Colon (tissue), 2 donors: ENCODE data around the gene CNGA3.
"Not testable (repeated sequence)": the region's sequence is repeated elsewhere in the genome, so short reads cannot be mapped to it uniquely, and the experiment has no call there.

Experiments used
- FAIRE-seq: peaks from 2 replicates; lab custom pipeline; 2012; peaks lifted over from hg19 to GRCh38; lab: Jason Lieb, UNC
- donor health status: control.
- donor health status: control.

Gene CNGA3

DNA sequence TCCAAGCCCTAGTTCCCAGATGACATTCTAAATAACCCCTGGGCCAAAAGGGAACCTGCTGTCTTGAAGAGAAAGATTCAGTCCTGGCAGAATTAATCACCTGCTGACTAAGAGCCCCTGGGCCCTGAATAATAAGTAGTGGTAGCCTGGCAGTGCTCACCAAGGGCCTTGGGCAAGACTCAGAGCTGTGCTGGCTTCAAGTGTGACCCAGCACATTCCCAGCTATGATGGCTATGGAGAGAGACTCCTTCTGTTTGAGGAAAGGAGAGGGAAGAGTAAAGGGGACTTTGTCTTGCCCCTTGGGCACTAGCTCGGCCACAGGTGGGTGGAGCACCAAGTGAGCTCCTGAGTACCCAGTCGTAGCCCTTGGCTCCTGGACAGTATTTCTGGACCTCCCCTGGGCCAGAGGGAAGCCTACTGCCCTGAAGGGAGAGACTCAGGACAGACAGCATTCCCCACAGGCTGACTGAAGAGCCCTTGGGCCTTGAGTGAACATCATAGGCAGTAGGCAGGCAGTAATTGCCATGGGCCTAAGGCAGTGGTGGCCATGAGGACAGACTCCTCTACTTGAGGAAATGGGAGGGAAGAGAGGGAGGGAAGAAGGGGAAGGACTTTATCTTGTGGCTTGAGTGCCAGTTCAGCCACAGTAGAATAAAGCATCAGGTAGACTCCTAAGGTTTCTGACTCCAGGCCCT, 58.4 kb downstream of the CNGA3 start:
- no peak for FAIRE-seq

DNA sequence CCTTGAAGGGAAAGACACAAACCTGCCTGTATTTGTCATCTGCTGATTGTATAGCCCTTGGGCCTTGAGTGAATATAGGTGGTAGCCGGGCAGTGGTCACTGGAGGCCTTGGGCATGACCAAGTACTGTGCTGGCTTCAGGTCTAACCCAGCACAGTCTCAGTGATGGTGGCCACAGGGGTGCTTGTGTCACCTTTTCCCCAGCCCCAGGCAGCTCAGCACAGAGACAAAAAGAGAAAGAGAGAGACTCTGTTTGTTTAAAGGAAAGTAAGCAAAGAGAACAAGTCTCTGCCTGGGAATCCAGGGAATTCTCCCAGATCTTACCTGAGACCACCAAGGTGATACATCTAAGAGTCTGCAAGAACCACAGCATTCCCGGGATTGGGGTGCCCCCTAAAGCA, 59.0 kb downstream of the CNGA3 start:
- FAIRE-seq = no peak

GRCh38 chr2:98408155-98408554, 61.9 kb downstream of the CNGA3 start:
- FAIRE-seq = no peak

GRCh38 chr2:98412751-98413458, 66.6 kb downstream of the CNGA3 start:
- FAIRE-seq = no peak

DNA sequence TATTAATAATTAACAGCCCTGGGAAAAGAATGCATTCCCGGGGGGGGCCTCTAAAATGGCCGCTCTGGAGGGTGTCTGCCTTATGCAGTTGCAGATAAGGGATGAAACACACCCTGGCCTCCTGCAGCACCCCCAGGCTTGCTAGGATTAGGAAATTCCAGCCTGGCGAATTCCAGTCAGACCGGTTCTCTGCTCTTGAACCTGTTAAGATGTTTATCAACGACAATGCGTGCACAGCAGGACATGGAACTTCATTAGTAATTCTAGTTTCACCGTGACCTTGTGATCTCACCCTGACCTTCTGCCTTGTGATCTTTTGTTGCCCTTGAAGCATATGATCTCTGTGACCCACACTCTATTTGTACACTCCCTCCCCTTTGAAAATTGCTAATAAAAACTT, 68.0 kb downstream of the CNGA3 start:
- not testable (repeated sequence) for FAIRE-seq

DNA sequence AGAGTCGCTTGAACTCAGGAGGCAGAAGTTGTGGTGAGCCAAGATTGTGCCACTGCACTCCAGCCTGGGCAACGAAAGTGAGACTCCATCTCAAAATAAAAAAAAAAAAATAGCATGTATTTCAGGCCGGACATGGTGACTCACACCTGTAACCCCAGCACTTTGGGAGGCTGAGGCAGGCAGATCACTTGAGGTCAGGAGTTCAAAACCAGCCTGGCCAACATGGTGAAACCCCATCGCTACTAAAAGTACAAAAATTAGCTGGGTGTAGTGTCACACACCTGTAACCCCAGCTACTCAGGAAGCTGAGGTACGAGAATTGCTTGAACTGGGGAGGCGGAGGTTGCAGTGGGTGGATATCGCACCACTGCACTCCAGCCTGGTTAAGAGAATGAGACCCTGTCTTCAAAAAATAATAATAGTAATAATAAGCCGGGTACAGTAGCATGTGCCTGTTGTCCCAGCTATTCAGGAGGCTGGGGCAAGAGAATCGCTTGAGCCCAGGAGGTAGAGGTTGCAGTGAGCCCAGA, 69.5 kb downstream of the CNGA3 start:
- not testable (repeated sequence) for FAIRE-seq

DNA sequence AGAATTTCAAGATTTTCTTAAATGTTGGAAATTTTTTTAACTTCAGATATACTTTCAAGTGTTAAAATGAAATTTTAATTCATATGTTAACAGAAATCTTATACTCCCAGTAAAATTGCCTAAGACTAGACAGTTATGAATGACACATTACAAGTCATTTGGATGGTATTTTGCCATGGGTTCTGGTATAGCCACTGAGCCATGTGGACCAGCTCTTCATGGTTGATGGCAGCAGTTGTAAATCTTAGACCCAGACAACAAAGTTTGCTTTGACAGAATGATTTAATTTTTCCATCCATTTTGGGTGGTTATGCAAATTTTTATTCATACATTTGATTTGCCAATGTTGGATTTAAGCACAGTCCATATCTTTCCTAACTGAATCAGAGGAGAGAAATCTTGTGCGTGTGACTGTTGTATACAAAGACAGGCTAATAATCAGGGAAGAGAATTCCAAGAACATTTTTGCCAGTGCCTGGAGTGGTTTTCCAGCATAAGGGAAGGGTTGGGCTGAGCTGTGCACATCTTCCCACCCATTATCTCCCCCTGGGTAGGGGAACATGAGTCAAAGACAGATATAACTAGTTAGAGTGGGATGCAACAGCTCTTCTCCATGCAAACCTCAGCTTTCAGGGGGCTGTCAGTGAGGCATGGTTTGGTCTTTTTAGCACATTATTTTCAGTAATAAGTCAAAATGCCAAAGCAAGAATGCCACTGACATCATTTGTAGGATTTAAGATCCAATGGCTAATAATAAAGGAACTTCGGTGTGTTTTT, 70.3 kb downstream of the CNGA3 start:
- FAIRE-seq = no peak

GRCh38 chr2:98419544-98419943, 73.3 kb downstream of the CNGA3 start:
- no peak for FAIRE-seq

DNA sequence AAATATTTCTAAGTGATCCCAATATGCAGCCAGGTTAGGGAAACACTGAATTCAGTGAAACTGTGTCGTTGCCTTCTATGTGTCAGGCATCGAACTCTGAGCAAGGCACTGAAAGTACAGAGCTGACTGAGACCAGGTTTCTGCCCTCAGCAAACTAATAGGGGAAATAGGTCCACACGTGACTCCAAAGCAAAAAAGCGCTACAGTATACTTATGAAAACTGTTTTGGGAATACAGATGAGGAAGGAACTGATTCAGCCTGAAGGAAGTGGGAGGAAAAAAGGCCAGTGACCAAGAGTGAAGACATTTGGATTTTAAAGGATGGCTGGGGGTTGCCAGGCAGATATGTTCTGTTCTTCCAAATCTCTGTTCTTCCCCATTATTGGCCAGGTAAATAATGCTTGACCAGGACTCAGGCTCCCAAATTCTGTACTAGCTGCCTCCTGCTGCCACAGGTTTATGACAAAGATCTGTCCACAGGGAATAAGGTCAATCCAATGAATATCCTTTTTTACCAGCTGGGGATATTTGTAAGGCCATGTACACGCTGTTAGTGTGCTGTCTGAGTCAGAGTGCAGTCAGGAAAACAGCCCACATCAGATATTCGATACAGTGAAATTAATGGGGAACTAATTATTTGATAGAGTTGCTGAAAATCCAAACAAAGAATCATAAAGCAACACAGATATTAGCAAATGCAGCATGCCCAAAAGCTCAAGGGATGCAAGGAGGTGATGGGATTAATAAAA, 73.9 kb downstream of the CNGA3 start:
- no peak for FAIRE-seq

- FAIRE-seq = no peak
Measured at GRCh38 chr2:98422449-98422848, 76.2 kb downstream of the CNGA3 start.

- FAIRE-seq = no peak
Measured at GRCh38 chr2:98426771-98427170, 80.5 kb downstream of the CNGA3 start.

DNA sequence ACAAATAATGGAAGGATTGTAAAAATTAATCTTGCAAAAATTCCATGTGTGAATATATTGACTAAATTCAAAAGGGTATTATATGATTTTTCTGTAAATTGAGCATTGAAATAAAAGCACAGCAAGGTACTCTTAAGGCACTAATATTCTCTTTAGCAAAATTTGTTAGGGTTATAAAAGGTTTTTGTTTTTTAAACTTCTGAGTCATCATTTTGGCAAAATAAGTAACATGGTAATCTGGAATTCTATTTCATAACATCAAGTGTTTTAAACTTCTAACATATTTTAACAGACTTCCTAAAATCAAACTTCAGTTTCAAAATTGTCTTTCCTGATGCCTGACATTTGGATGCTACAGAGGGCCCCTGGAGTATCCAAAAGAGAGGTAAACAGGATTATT, 85.9 kb downstream of the CNGA3 start:
- peak; percentile 36 for FAIRE-seq

GRCh38 chr2:98433363-98433964, 87.2 kb downstream of the CNGA3 start:
- no peak for FAIRE-seq

- no peak for FAIRE-seq
Measured at GRCh38 chr2:98434492-98434891, 88.2 kb downstream of the CNGA3 start.

GRCh38 chr2:98435670-98436069, 89.4 kb downstream of the CNGA3 start:
- not testable (repeated sequence) for FAIRE-seq

DNA sequence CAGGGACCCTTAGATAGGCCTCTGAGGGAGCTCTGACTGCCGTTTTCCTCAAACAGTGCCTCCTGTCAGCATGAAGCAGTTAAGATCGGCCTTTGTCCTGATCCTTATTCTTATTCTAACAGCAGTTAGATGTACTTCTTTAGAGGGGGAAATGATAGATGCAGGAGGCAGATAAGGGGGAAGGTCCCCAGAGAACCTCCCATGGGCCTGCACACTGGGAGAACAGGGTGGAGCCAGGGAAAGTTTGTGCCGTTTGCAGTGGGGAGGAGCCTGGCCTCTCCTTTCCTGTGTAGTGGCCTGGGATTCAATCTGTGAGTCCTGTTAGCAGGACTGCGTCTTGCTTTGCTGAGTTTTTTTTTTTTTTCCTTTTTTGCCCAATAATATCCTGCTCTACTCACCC, 90.5 kb downstream of the CNGA3 start:
- FAIRE-seq = no peak

GRCh38 chr2:98438190-98439133, 92.2 kb downstream of the CNGA3 start:
- no peak for FAIRE-seq

- FAIRE-seq = no peak
Measured at GRCh38 chr2:98441706-98442450, 95.6 kb downstream of the CNGA3 start.

DNA sequence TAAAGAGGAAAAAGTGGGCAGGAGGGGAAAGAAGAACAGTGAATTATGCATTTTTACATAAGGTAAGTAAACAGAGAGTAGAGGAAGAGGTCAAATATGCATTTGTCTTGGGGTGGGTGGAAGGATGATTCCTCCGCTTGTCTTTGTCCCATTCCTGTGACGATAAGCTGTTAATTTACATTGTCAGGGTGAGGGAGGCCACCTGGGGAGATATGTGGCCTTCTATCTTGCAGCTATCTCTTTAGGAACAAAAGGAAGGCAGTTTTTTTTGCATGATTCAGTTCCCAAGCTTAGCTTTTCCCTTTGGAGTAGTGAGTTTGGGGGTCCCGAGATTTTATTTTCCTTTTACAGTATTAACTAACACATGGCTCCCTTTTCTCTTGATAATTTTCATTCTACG, 96.2 kb downstream of the CNGA3 start:
- FAIRE-seq = no peak
